Keratinocyte (primary cell): ENCODE measurements around the gene RUNX1. TPM values are rescaled to one million over a fixed set of nuclear protein-coding genes. Genes with fewer than 3 reads are reported as not detected.
A peak's percentile ranks its signal among the peaks of the same experiment; 100 is the strongest.

ENCODE experiments used
- DNase-seq: peaks from one replicate; pipeline ENCODE4 v3.0.0-alpha.2; 2011; ENCODE audit warnings: low read depth, missing footprints, low spot score
- FAIRE-seq: peaks from 2 replicates; lab custom pipeline; 2011; peaks lifted over from hg19 to GRCh38; lab: Jason Lieb, UNC
- H2AFZ ChIP-seq: 2 replicates; pipeline ENCODE4 v1.6.0; 2012; ENCODE audit warnings: low read length, control low read depth, inconsistent platforms; ENCODE audit not compliant: control insufficient read depth
- H3K27ac ChIP-seq: 2 replicates; pipeline ENCODE4 v1.5.1; 2011; ENCODE audit warnings: low read length; ENCODE audit not compliant: control insufficient read depth, insufficient read depth
- H3K27me3 ChIP-seq: 3 replicates; pipeline ENCODE4 v1.6.0; 2011; ENCODE audit warnings: low read length; ENCODE audit not compliant: control insufficient read depth, insufficient read depth; ENCODE audit errors: extremely low read depth
- H3K36me3 ChIP-seq, 2 experiments: 2 replicates in 1 of 2; 3 replicates in 1 of 2; pipeline ENCODE4 v1.5.1; 2011; ENCODE audit warnings: low read length in 2 of 2, mild to moderate bottlenecking in 1 of 2; ENCODE audit not compliant: control insufficient read depth in 2 of 2, insufficient read depth in 2 of 2; ENCODE audit errors: extremely low read depth in 1 of 2
- H3K4me1 ChIP-seq: 3 replicates; pipeline ENCODE4 v1.5.1; 2011; ENCODE audit warnings: low read length; ENCODE audit not compliant: control insufficient read depth, insufficient read depth; ENCODE audit errors: extremely low read depth
- H3K4me2 ChIP-seq: 3 replicates; pipeline ENCODE4 v1.6.0; 2011; ENCODE audit warnings: low read depth, low read length; ENCODE audit not compliant: control insufficient read depth, insufficient read depth; ENCODE audit errors: extremely low read depth
- H3K4me3 ChIP-seq, 3 experiments: fragments of 200-600 bp in 1 of 3; sonication (generic) in 1 of 3; 2 replicates in 2 of 3; 3 replicates in 1 of 3; pipeline ENCODE4 v1.5.1; 2011 to 2016; ENCODE audit warnings: low read length in 3 of 3, mild to moderate bottlenecking in 3 of 3, control low read depth in 2 of 3, inconsistent platforms in 1 of 3, low read depth in 1 of 3, mixed read lengths in 1 of 3, mixed run types in 1 of 3, moderate library complexity in 1 of 3; ENCODE audit not compliant: control insufficient read depth in 2 of 3, insufficient read depth in 2 of 3; ENCODE audit errors: extremely low read depth in 1 of 3
- H3K79me2 ChIP-seq: 2 replicates; pipeline ENCODE4 v1.6.0; 2012; ENCODE audit warnings: low read length; ENCODE audit not compliant: control insufficient read depth, insufficient read depth
- H3K9ac ChIP-seq: 3 replicates; pipeline ENCODE4 v1.6.0; 2011; ENCODE audit warnings: low read length; ENCODE audit not compliant: control insufficient read depth, insufficient read depth; ENCODE audit errors: extremely low read depth
- H3K9me1 ChIP-seq: 3 replicates; pipeline ENCODE4 v1.6.0; 2011; ENCODE audit warnings: low read length; ENCODE audit not compliant: control insufficient read depth, insufficient read depth; ENCODE audit errors: extremely low read depth
- H3K9me3 ChIP-seq: 2 replicates; pipeline ENCODE4 v1.5.1; 2012; ENCODE audit warnings: low read depth, low read length; ENCODE audit not compliant: control insufficient read depth
- H4K20me1 ChIP-seq: 3 replicates; pipeline ENCODE4 v1.6.0; 2011; ENCODE audit warnings: low read length; ENCODE audit not compliant: control insufficient read depth, insufficient read depth; ENCODE audit errors: extremely low read depth
- EZH2 ChIP-seq: IDR thresholded peaks from one replicate; pipeline ENCODE4 v1.6.1; 2012; ENCODE audit warnings: inconsistent platforms, mild to moderate bottlenecking, low read length, moderate library complexity
- dilution Hi-C: fragments of 300-500 bp; cut with MboI; formaldehyde crosslinking; loops from one replicate; pipeline ENCODE4 v1.7.0; 2020; ENCODE audit warnings: low sequenced_read_pairs; ENCODE audit not compliant: extremely low pct_ligation_motif_present
- polyA plus RNA-seq, 5 experiments: library from polyadenylated mRNA; depleted of rRNA in 3 of 5; stranded (reverse) in 3 of 5; stranded (forward) in 1 of 5; unstranded in 1 of 5; fragments of >200 nt; gene quantifications; 1 replicate in 1 of 5; 2 replicates in 3 of 5; 3 replicates in 1 of 5; pipeline versions ENCODE4 v1.2.1 to v1.2.3, GENCODE V29; 2011 to 2012; ENCODE audit warnings: missing spikeins in 2 of 5, low read depth in 1 of 5, low replicate concordance in 1 of 5
- TF ChIP-seq, protein P1 (sequence below), 3 experiments: IDR thresholded peaks in 1 of 3; conservative IDR thresholded peaks in 1 of 3; optimal IDR thresholded peaks in 1 of 3; 2 replicates in 2 of 3; 3 replicates in 1 of 3; pipeline versions ENCODE3 to v1.5.1; 2011; ENCODE audit warnings: low read length in 3 of 3, mild to moderate bottlenecking in 3 of 3, moderate library complexity in 2 of 3, control low read depth in 1 of 3, inconsistent platforms in 1 of 3; ENCODE audit not compliant: insufficient read depth in 2 of 3; ENCODE audit errors: extremely low read depth in 1 of 3

Gene RUNX1
- polyA plus RNA-seq, 1 donor (not counting 4 experiments of a cell fraction or from before 2014, with no cell fraction given), result 44.9 TPM

DNA sequence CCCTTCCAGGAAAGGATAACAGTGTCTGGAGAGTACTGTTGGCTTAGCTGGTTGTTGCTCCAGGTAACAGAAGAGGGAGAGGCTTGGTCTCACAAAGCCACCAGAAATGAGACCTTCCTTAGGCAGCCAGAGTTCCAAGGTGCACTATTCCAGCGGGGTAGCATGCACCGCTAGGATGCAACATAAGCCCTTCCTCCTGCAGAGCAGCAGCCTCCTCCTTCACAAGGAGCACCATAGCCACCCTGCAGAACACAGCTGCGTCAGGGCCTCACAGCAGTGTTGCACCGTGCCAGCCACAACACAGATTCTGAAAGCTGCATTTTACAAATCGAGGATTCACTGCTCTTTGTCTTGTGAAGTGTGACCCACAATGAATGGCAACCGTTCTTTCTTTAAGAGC, 238.3 kb downstream of the RUNX1 start:
- H3K4me1 ChIP-seq, result peaks cover 93% of the 10 kb centered on the region
- peaks cover 8% of the 10 kb centered on the region for H3K9me1 ChIP-seq
- H3K27ac ChIP-seq, result peak overlapping the region; percentile 99
- dilution Hi-C loops, result no loop called here
- H3K79me2 ChIP-seq, result peaks cover 30% of the 10 kb centered on the region
- no peak overlapping the region for H2AFZ ChIP-seq
- no peaks in the 10 kb centered on the region for H3K9me3 ChIP-seq
- no peak overlapping the region for H3K4me2 ChIP-seq
- no peaks in the 10 kb centered on the region for H4K20me1 ChIP-seq
- DNase-seq, result no peak
- TF ChIP-seq EZH2, result no peak
- TF ChIP-seq, protein P1, sequence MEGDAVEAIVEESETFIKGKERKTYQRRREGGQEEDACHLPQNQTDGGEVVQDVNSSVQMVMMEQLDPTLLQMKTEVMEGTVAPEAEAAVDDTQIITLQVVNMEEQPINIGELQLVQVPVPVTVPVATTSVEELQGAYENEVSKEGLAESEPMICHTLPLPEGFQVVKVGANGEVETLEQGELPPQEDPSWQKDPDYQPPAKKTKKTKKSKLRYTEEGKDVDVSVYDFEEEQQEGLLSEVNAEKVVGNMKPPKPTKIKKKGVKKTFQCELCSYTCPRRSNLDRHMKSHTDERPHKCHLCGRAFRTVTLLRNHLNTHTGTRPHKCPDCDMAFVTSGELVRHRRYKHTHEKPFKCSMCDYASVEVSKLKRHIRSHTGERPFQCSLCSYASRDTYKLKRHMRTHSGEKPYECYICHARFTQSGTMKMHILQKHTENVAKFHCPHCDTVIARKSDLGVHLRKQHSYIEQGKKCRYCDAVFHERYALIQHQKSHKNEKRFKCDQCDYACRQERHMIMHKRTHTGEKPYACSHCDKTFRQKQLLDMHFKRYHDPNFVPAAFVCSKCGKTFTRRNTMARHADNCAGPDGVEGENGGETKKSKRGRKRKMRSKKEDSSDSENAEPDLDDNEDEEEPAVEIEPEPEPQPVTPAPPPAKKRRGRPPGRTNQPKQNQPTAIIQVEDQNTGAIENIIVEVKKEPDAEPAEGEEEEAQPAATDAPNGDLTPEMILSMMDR (optimal IDR thresholded peaks at IDR 0.05 in 1 of 3, IDR thresholded peaks at IDR 0.05 in 1 of 3, conservative IDR thresholded peaks at IDR 0.05 in 1 of 3; ENCODE audit: extremely low read depth in 1 of 3, insufficient read depth in 2 of 3, low read length in 3 of 3), result no peak
- H3K4me3 ChIP-seq, result no peak overlapping the region
- no peaks in the 10 kb centered on the region for H3K27me3 ChIP-seq
- H3K36me3 ChIP-seq, result peaks cover 14 to 57% of the 10 kb centered on the region in 2 experiments
- FAIRE-seq, result no peak
- peak overlapping the region; percentile 8 for H3K9ac ChIP-seq

GRCh38 chr21:34809822-34810221, 239.3 kb downstream of the RUNX1 start:
- Histone ChIP-seq H3K4me3 (no peak overlapping the region), H3K27me3 (no peaks in the 10 kb centered on the region), H3K9me3 (no peaks in the 10 kb centered on the region), H3K27ac (peak overlapping the region; percentile 100), H3K9me1 (peaks cover 8% of the 10 kb centered on the region), H2AFZ (no peak overlapping the region), H3K4me1 (peaks cover 89% of the 10 kb centered on the region), H3K9ac (no peak overlapping the region), H3K79me2 (peaks cover 37% of the 10 kb centered on the region), H4K20me1 (no peaks in the 10 kb centered on the region), H3K36me3 (peaks cover 14 to 52% of the 10 kb centered on the region in 2 experiments), H3K4me2 (peak overlapping the region; percentile 33)
- no peak for FAIRE-seq
- dilution Hi-C loops, result no loop called here
- TF ChIP-seq, protein P1 (optimal IDR thresholded peaks at IDR 0.05 in 1 of 3, IDR thresholded peaks at IDR 0.05 in 1 of 3, conservative IDR thresholded peaks at IDR 0.05 in 1 of 3; ENCODE audit: extremely low read depth in 1 of 3, insufficient read depth in 2 of 3, low read length in 3 of 3), result no peak
- TF ChIP-seq EZH2, result no peak
- DNase-seq, result no peak
